Liver (tissue), 3 donors: ENCODE measurements around the gene PPFIA4.

Source experiments
- GABPA ChIP-seq, 2 donors: IDR thresholded peaks in 1 of 2; conservative IDR thresholded peaks in 1 of 2; 2 replicates each; pipeline ENCODE4 v1.6.1; 2016; ENCODE audit warnings: antibody characterized with exemption in 2 of 2, mild to moderate bottlenecking in 1 of 2, moderate library complexity in 1 of 2
- MAX ChIP-seq: IDR thresholded peaks from 2 replicates; pipeline ENCODE4 v1.6.1; 2016; ENCODE audit warnings: antibody characterized with exemption
- REST ChIP-seq: IDR thresholded peaks from 2 replicates; pipeline ENCODE4 v1.6.1; 2016; ENCODE audit warnings: antibody characterized with exemption, mild to moderate bottlenecking
- SP1 ChIP-seq: IDR thresholded peaks from 2 replicates; pipeline ENCODE4 v1.6.1; 2018; ENCODE audit warnings: antibody characterized with exemption, mild to moderate bottlenecking
- YY1 ChIP-seq: IDR thresholded peaks from 2 replicates; pipeline ENCODE4 v1.6.1; 2016; ENCODE audit warnings: antibody characterized with exemption, mild to moderate bottlenecking
- TF ChIP-seq, protein P1 (sequence below): fragments of 150-350 bp; IDR thresholded peaks from 2 replicates; pipeline ENCODE4 v1.5.1; 2017; ENCODE audit warnings: improper control_type of control experiment, low read depth, low read length; ENCODE audit not compliant: missing input control
- donor health status: healthy.
- donor health status: healthy.

- no peak for TF ChIP-seq MAX
- TF ChIP-seq, protein P1, sequence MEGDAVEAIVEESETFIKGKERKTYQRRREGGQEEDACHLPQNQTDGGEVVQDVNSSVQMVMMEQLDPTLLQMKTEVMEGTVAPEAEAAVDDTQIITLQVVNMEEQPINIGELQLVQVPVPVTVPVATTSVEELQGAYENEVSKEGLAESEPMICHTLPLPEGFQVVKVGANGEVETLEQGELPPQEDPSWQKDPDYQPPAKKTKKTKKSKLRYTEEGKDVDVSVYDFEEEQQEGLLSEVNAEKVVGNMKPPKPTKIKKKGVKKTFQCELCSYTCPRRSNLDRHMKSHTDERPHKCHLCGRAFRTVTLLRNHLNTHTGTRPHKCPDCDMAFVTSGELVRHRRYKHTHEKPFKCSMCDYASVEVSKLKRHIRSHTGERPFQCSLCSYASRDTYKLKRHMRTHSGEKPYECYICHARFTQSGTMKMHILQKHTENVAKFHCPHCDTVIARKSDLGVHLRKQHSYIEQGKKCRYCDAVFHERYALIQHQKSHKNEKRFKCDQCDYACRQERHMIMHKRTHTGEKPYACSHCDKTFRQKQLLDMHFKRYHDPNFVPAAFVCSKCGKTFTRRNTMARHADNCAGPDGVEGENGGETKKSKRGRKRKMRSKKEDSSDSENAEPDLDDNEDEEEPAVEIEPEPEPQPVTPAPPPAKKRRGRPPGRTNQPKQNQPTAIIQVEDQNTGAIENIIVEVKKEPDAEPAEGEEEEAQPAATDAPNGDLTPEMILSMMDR, result no peak
- TF ChIP-seq GABPA (IDR thresholded peaks at IDR 0.05 in 1 of 2, conservative IDR thresholded peaks at IDR 0.05 in 1 of 2), result no peak
- no peak for TF ChIP-seq REST
- no peak for TF ChIP-seq YY1
- TF ChIP-seq SP1, result no peak
Measured at GRCh38 chr1:203085528-203086406, 59.5 kb downstream of the PPFIA4 start, which contains the start of gene MYOG.
